ENCODE measurements around the gene ANKLE2.
A peak's percentile ranks its signal among the peaks of the same experiment; 100 is the strongest.
"Not testable (repeated sequence)": the region's sequence is repeated elsewhere in the genome, so short reads cannot be mapped to it uniquely, and the experiment has no call there.

ANKLE2 gene

GRCh38 chr12:132773077-132773955 is 11.7 kb upstream of the ANKLE2 start:
- H3K9me3 ChIP-seq (ENCODE audit: control insufficient read depth, insufficient read depth, low read length): no peaks in the 10 kb centered on the region
- H3K36me3 ChIP-seq (ENCODE audit: insufficient read depth, low read length): peaks cover 20% of the 10 kb centered on the region
- H3K9ac ChIP-seq (ENCODE audit: low read depth, low read length): no peak overlapping the region
- H3K4me1 ChIP-seq (ENCODE audit: insufficient read depth, low read length): no peaks in the 10 kb centered on the region

DNA sequence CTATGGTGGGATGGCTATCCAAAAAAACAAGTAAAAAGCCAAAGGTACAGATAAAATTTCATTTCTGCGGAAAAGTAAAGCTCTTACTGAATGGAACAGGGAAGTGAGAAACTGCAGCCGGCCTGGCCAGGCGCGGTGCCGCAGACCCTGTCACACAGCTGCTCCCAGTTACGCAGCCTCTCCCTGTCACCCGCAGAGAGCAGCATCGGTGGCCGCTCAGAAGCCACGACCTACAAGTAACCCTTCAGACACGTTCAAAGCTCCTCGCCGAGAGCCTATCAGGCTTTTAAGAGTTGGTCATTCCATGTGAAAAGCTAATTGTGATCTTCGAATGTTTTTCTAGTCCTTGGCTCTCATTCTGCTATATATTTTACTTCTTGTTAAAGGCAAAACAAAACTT is 11.0 kb upstream of the ANKLE2 start:
- H3K9ac ChIP-seq (ENCODE audit: low read depth, low read length): no peak overlapping the region
- peaks cover 20% of the 10 kb centered on the region for H3K36me3 ChIP-seq (ENCODE audit: insufficient read depth, low read length)
- no peaks in the 10 kb centered on the region for H3K9me3 ChIP-seq (ENCODE audit: control insufficient read depth, insufficient read depth, low read length)
- no peaks in the 10 kb centered on the region for H3K4me1 ChIP-seq (ENCODE audit: insufficient read depth, low read length)

GRCh38 chr12:132771126-132771838 is 9.7 kb upstream of the ANKLE2 start:
- H3K9ac ChIP-seq (ENCODE audit: low read depth, low read length): no peak overlapping the region
- H3K4me1 ChIP-seq (ENCODE audit: insufficient read depth, low read length): no peaks in the 10 kb centered on the region
- H3K9me3 ChIP-seq (ENCODE audit: control insufficient read depth, insufficient read depth, low read length): no peaks in the 10 kb centered on the region
- H3K36me3 ChIP-seq (ENCODE audit: insufficient read depth, low read length): peaks cover 13% of the 10 kb centered on the region

- Histone ChIP-seq H3K4me1 (ENCODE audit: insufficient read depth, low read length) (no peaks in the 10 kb centered on the region), H3K9ac (ENCODE audit: low read depth, low read length) (no peak overlapping the region), H3K36me3 (ENCODE audit: insufficient read depth, low read length) (no peaks in the 10 kb centered on the region), H3K9me3 (ENCODE audit: control insufficient read depth, insufficient read depth, low read length) (no peaks in the 10 kb centered on the region)
Measured at GRCh38 chr12:132766380-132767085, 4.9 kb upstream of the ANKLE2 start.

GRCh38 chr12:132765361-132765760 is 3.7 kb upstream of the ANKLE2 start:
- Histone ChIP-seq H3K9ac (ENCODE audit: low read depth, low read length) (no peak overlapping the region), H3K4me1 (ENCODE audit: insufficient read depth, low read length) (no peaks in the 10 kb centered on the region), H3K9me3 (ENCODE audit: control insufficient read depth, insufficient read depth, low read length) (no peaks in the 10 kb centered on the region), H3K36me3 (ENCODE audit: insufficient read depth, low read length) (no peaks in the 10 kb centered on the region)

DNA sequence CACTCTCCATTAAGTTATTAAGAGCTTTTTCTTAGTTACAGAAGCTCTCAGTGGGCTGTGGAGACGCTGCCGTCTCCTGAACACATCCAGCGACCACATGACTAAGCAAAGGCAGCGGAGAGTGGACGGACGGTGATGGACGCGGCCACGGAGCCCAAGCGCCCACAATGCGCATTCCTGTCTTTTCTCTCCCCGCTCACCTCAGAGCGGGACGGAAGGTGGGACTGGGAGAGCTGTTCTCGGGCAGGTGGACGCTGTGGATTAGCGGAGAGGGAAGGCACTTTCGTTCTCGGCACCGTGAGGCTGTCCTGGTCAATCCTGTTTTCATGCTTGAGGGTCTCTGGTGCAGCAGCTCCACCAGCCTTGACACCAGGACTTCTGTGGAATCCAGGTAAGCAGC is 2.6 kb upstream of the ANKLE2 start:
- H3K9ac ChIP-seq (ENCODE audit: low read depth, low read length): no peak overlapping the region
- no peaks in the 10 kb centered on the region for H3K9me3 ChIP-seq (ENCODE audit: control insufficient read depth, insufficient read depth, low read length)

GRCh38 chr12:132761921-132762583 is 420 bp upstream of the ANKLE2 start:
- Histone ChIP-seq H3K9ac (ENCODE audit: low read depth, low read length) (peak overlapping the region; percentile 97), H3K36me3 (ENCODE audit: insufficient read depth, low read length) (peaks cover 2% of the 10 kb centered on the region; the same call in 1 of the 2 replicates), H3K9me3 (ENCODE audit: control insufficient read depth, insufficient read depth, low read length) (no peaks in the 10 kb centered on the region), H3K4me1 (ENCODE audit: insufficient read depth, low read length) (no peaks in the 10 kb centered on the region)

More for the DNA sequence above, 2.6 kb upstream of the ANKLE2 start:
- Histone ChIP-seq H3K36me3 (ENCODE audit: insufficient read depth, low read length) (no peaks in the 10 kb centered on the region), H3K4me1 (ENCODE audit: insufficient read depth, low read length) (no peaks in the 10 kb centered on the region)

- Histone ChIP-seq H3K9me3 (ENCODE audit: control insufficient read depth, insufficient read depth, low read length) (no peaks in the 10 kb centered on the region), H3K36me3 (ENCODE audit: insufficient read depth, low read length) (peaks cover 10% of the 10 kb centered on the region), H3K9ac (ENCODE audit: low read depth, low read length) (no peak overlapping the region), H3K4me1 (ENCODE audit: insufficient read depth, low read length) (no peaks in the 10 kb centered on the region)
Measured at GRCh38 chr12:132759359-132759758, 2.3 kb downstream of the ANKLE2 start.

DNA sequence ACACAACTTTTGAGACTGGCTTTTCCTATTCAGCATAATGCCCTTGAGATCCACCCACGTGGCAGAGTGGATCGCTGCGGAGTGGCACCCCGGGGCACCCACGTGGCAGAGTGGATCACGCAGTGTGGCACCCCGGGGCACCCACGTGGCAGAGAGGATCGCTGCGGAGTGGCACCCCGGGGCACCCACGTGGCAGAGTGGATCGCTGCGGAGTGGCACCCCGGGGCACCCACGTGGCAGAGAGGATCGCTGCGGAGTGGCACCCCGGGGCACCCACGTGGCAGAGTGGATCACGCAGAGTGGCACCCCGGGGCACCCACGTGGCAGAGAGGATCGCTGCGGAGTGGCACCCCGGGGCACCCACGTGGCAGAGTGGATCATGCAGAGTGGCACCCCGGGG is 2.8 kb downstream of the ANKLE2 start:
- H3K36me3 ChIP-seq (ENCODE audit: insufficient read depth, low read length): peaks cover 12% of the 10 kb centered on the region
- not testable (repeated sequence) for H3K9ac ChIP-seq (ENCODE audit: low read depth, low read length); H3K4me1 ChIP-seq (ENCODE audit: insufficient read depth, low read length); H3K9me3 ChIP-seq (ENCODE audit: control insufficient read depth, insufficient read depth, low read length)

GRCh38 chr12:132754160-132754932 is 7.3 kb downstream of the ANKLE2 start:
- no peak overlapping the region for H3K9ac ChIP-seq (ENCODE audit: low read depth, low read length)

GRCh38 chr12:132753670-132754069 is 8.0 kb downstream of the ANKLE2 start:
- H3K4me1 ChIP-seq (ENCODE audit: insufficient read depth, low read length); H3K9me3 ChIP-seq (ENCODE audit: control insufficient read depth, insufficient read depth, low read length); H3K9ac ChIP-seq (ENCODE audit: low read depth, low read length): not testable (repeated sequence)
- peaks cover 18% of the 10 kb centered on the region for H3K36me3 ChIP-seq (ENCODE audit: insufficient read depth, low read length)

More at GRCh38 chr12:132754160-132754932, 7.3 kb downstream of the ANKLE2 start:
- Histone ChIP-seq H3K36me3 (ENCODE audit: insufficient read depth, low read length) (peaks cover 18% of the 10 kb centered on the region), H3K9me3 (ENCODE audit: control insufficient read depth, insufficient read depth, low read length) (no peaks in the 10 kb centered on the region), H3K4me1 (ENCODE audit: insufficient read depth, low read length) (no peaks in the 10 kb centered on the region)

DNA sequence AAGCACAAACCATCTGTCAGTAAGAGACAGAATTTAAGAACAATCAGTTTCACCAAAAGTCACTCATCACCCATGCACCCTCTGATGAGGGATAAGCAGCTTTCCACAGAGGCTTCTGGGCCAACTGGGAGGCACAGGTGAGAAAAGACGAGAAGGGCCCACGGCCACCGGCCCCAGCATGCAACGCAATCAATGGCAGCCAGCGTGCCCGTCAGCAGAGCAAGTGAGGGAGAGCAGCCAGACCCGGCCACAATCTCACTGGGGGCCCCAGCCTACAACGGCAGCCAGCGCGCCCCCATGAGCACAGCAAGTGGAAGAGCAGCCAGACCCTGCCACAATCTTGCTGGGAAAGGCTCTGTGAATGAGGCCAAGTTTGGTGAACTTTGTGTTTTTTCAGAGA is 13.3 kb downstream of the ANKLE2 start:
- Histone ChIP-seq H3K36me3 (ENCODE audit: insufficient read depth, low read length) (peaks cover 31% of the 10 kb centered on the region), H3K9ac (ENCODE audit: low read depth, low read length) (no peak overlapping the region), H3K4me1 (ENCODE audit: insufficient read depth, low read length) (no peaks in the 10 kb centered on the region), H3K9me3 (ENCODE audit: control insufficient read depth, insufficient read depth, low read length) (no peaks in the 10 kb centered on the region)

GRCh38 chr12:132747896-132748295 is 13.7 kb downstream of the ANKLE2 start:
- Histone ChIP-seq H3K4me1 (ENCODE audit: insufficient read depth, low read length) (no peaks in the 10 kb centered on the region), H3K9me3 (ENCODE audit: control insufficient read depth, insufficient read depth, low read length) (no peaks in the 10 kb centered on the region), H3K36me3 (ENCODE audit: insufficient read depth, low read length) (peaks cover 33% of the 10 kb centered on the region), H3K9ac (ENCODE audit: low read depth, low read length) (no peak overlapping the region)

Measured in ES-I3 (cell line).